Measurements from ENCODE around the gene ASCC3. TPM values are rescaled to one million over a fixed set of nuclear protein-coding genes. Genes with fewer than 3 reads are reported as not detected.

Gene ASCC3
- polyA plus RNA-seq, 1 donor: 13.6 TPM

DNA sequence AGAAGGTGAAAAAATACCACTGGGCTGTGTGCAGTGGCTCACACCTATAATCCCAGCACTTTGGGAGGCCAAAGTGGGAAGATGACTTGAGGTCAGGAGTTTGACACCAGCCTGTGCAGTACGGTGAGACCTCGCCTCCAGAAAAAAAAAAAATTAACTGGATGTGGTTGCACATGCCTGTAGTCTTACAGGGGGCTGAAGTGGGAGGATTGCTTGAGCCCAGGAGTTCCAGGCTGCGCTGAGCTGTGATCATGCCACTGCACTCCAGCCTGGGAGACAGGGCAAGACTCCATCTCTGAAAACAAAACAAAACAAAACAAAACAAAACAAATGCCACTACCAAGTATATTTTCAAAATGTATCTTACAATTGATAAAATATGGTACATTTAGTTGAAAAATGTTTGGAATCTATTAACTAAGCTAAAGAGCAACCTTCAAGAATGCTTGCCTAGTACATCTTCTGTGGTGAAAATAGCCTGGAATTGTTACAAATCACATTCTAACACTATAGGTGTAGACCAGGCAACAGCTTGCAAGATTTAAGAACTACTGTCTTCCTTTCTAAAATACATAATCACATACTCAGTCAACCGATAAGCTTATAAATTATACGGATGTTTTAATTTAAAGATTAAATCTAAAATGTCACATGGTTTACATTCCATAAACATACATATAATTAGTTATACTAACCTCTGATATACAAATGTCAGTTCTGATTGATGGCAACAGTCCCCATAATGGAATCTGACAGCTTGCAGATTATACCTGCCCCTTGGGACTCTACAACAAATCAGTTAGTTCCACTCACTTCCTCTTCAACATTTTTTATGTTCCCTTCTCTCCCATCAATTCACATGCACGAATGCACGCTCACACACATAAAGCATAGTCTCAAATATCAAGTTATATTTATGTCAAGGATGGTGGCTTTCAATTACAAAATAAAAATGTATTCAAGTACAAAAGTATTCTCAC is 150.8 kb downstream of the ASCC3 start:
- no peak for DNase-seq (ENCODE audit: low read depth)

DNA sequence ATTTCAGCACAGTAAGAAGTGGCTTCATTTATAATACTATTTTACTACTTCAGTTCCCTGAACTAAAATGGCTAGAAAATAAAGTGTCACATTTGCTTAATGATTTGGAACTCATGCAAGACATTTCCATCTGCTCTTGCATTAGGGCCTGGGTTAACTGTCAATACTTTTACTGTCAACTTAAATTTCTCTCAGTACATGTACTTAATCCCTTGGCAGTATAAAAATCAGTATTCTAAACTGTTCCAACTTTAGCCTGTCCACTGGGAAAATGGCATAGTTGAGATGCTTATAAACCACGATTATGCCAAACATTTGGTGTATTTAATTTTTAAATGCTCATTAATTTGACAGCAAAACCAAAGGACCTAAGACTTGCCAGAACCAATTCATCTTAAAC is 154.5 kb downstream of the ASCC3 start:
- DNase-seq (ENCODE audit: low read depth): no peak

DNA sequence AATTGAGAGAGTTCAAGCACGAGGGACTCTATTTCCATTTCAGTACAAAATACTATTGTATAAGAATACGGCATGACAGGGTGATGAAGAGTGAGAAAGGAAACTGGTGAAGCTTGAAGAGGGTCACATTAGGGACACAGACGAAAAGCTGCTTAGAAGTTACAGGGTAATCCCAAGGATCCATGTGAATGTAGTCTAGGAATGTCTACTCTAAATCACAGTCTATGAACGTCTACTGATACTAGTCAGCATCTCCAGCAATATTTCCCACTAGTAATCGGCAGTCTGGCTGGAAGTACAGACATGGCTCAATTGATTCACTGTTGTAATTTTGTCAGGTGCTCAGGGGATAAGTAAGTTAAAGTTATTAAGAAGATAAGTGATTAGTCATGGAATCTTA is 156.4 kb downstream of the ASCC3 start:
- DNase-seq (ENCODE audit: low read depth): no peak

DNA sequence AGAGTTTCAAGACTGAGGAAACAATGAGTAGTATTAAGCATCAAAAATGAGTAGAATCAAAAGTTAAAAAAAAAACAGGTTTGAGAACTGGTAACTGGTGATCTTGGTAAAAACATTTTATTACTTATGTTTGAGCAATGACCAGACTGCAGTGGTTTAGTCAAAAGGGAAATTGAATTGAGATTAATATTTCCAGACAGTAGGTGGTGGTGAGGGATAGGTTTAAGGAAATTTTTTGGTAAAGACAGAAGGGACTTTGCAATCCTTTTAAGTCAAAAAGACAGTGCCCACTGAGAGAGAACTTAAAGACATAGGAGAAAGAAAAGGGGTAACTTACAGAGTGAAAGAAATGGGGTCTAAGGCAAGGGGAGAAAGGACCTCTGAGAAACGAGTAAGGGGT is 156.9 kb downstream of the ASCC3 start:
- DNase-seq (ENCODE audit: low read depth): no peak

DNA sequence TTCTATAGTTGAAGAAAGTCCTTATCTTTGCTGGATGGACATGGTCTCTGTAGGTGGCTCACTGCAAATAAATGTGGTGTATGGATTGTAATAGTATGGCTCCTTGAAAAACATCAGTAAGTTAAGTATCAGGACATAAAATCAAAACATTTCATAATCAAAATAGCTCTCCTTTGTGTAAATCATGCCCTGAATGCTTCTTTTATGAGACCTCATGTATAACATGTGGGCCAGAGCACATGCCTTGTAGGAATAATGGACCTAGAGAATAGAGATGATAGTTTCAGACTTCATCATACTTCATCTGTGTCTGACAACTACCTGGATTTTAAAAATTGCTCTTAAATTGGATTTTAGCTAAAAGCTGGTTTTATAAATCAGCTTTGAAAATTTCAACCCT is 159.9 kb downstream of the ASCC3 start:
- no peak for DNase-seq (ENCODE audit: low read depth)

DNA sequence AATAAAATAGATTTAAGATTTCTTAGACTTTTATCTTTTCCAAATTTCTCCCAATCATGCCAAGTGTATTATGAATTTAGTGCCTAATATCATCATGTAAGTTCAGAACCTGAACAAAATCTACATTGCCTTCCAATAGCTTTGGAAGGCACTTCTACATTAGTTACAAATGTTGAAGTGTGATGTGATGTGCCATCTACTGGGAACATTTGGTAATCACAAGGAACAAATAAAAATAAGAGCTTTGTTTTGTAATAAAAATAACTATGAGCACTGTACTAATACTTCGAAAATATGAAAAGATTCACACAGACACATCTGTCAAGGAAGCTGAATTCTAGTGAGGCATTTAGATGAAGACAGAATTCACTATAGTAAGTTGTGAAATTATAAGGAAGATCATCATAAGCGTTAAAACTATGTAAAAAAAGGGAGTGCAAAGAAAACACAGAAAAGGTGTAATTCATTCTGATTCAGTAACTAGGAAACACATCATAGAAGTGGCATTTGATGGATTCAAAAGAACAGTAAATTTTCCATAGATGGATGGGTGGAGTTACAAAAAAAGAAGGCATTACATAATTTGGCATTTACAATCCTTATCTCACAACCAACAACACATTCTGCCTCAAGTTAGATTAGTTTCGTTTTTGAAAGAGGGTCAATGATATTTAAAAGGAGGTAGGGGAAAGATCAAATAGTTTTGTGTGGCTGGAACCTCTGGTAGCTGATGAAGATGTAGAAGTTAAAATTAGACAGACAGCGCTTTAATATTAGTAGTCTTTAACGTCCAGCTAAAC is 161.0 kb downstream of the ASCC3 start:
- DNase-seq (ENCODE audit: low read depth): no peak

DNA sequence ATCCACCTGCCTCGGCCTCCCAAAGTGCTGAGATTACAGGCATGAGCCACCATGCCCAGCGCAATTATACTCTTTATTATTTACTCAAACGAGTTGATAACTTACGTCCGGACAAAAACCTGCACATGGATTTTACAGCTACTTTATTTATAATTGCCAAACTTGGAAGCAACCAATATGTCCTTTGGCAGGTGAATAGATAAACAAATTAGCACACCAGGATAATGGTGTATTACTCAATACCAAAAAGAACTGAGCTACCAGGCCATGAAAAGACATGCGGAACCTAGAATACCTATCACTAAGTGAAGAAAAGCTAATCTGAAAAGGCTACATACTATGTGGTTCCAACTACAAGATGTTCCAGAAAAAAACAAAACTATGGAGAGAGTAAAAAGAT is 168.1 kb downstream of the ASCC3 start:
- no peak for DNase-seq (ENCODE audit: low read depth)

DNA sequence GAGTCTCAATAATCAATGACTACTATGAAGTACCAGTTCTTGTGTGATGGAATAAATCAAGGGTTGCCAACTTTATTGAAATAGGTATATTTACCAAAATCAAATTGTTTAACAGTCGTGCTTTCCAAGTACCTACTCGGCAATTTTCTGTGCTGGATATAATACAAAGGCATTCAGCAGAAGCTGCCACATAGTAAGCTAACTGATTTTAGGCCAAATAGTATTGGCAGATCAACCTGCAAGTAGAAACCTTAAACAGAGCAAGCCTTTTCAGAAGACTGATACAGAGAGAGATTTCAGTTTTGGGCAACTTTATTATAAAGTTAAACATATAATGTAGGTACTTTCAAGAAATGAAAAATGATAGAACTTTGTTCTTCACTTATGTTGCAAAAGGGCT is 174.6 kb downstream of the ASCC3 start:
- DNase-seq (ENCODE audit: low read depth): no peak

DNA sequence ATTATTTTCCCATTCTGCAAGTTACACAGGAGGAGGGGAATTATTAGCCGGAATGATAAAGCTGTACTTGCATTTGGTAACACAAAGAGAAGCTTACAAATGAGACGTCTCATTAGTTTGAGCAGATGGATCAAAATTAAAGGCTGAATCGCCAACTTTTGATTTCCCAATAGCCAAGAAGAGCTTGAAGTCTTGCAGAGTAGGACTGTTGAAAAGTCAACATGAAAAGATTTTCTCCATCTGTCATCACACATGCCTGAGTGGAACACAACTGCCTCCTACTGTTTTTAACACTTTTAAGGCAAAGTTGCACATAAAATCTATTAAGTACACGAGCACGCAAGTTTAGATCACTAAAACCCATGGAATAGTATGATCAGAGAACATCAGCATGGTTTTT is 176.2 kb downstream of the ASCC3 start:
- DNase-seq (ENCODE audit: low read depth): no peak

DNA sequence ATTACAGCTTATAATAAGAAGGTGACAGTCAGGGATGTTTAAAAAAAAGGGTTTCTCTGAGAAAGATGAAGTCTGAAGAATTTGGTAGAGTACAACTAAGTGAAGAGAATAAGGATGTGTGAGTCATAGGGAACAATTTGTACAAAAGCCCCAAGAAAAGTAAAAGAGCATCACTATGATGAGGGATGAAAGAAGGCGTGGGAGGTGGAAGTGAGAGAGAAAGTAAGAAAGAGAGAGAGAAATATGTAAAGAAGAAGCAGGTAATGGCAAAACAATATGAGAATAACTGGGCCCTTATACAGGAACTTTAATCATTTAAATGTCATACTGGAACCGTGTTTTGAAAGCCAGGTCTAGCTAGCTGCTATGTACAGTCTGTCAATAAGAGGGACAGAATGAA is 179.4 kb downstream of the ASCC3 start:
- no peak for DNase-seq (ENCODE audit: low read depth)

DNA sequence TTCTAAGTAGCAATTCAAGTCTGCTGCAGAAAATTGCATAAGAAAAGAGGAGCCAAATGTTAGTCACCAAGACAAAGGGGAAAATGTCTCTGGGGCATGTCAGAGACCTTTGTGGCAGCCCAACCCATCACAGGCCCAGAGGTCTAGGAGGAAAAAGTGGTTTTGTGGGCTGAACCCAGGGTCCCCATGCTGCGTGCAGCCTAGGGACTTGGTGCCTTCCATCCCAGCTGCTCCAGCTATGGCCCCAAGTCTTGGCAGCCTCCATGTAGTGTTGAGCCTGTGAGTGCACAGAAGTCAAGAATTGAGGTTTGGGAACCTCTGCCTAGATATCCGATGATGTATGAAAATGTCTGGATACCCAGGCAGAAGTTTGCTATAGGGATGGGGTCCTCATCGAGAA is 181.1 kb downstream of the ASCC3 start:
- DNase-seq (ENCODE audit: low read depth): no peak

DNA sequence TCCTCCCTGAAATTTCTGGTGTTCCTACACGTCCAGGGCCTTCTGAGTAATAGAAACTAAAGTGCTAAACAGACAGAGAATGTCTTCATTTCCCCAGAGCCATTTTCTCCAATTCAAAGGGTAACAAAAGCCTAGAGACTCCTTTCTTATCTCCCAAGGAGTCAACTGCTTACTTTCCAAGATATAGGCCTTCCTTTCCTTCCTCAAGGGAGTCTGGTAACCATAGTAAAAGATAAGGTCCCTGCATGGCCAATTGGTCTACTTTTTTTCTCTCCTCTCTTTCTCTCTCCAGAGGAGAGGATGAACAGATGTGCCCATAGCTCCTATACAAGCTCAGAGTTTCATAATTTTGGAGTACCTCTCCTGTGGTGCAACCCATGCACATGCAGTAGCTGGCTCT is 185.7 kb downstream of the ASCC3 start:
- no peak for DNase-seq (ENCODE audit: low read depth)

DNA sequence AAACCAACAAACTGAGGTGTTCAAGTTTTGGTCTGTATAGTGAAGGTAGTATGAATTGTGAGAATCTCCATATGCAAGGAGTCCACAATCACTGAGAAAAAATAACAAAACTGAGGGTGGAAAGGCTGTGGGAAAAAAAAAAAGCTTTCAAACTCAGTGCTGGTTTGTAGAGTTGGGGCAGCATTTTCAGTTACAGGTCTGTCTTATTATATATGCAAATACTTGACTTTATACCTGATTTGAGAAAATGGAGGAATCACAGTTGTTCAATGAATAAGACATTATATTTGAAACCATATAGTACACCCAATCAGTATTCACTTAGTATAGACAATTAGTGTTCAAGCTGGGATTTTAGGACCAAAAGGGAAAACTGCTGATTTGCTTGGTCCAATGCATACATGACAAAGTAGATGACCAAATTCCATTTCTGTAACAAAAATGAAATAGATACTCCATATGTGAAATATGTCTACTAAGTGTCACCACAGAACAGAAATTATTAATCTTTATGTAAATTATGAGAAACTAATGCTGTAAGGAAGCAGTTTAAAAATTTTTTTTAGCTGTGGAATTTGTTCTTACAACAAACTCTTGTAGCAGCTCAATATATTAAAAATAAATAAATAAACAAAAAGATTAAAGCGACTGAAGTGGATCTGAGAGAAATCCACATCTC is 187.7 kb downstream of the ASCC3 start:
- DNase-seq (ENCODE audit: low read depth): no peak

DNA sequence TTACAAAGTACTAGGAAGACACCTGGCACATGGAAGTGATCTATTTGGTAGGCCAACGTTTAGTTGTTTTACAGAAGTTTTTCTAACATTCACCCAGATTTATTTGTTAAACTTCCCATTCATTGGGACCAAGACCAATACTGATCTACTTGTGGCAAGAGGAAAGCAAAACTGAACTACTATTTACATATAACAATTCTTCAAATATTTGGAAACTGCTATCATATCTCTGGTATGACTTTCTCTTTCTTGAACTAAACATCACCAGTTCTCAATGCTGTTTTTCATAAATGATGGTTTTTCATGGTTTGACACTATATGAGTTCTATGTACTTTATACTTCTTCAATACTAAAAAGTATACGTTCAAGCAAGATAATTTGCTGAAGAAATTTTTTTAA is 189.2 kb downstream of the ASCC3 start:
- no peak for DNase-seq (ENCODE audit: low read depth)

DNA sequence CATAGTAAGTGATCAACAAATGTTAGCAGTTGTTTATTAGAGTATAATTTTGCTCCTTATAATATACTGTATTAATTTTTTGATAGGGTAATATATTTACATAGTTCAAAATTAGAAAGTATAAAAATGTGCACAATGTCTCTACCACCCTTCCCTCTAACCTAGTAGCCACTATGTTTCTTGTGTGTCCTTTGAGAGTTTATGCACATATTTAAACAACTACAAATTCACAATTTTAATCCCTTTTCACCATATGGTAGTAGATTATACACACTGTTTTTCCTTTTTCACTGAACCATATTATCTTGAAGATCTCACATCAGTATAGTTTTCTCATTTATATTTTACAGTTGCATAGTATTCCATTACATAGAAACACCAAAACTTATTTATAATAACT is 194.9 kb downstream of the ASCC3 start:
- no peak for DNase-seq (ENCODE audit: low read depth)

DNA sequence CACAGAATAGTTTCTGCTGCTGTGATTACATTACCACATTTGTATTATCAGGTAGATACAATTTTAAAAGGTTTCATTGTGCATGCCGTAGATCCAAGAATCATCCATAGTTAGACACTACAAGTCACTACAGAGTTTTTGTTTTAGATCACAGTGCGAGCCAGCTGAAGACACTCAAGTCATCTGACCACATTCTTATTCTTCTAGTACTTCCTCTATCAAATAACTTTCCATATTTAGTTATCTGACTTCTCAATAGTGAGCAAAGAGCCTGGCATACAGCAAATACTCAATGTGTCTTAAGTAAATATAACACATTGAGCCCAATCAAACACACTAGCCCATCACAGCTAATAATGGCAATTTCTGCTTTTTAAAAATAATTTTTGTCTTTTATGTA is 195.4 kb downstream of the ASCC3 start:
- no peak for DNase-seq (ENCODE audit: low read depth)

DNA sequence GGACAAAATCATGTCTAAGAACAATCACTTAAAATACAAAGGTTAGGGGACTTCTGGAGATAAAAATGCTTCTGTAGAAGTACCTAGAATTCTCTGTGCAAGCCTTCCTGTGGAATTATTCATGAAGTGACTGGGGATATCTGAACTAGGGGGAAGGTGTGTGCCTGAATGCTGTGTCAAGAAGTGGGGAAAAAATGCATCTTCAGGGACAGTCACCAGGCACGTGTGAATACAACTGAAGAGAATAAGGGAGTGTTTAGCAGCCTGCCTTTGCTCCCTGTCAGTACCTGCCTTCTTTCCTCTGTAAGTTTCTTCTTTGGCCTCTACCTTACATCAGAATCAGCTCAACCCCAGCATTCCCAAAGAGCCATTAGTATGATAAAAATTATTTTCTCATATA is 201.0 kb downstream of the ASCC3 start:
- no peak for DNase-seq (ENCODE audit: low read depth)

DNA sequence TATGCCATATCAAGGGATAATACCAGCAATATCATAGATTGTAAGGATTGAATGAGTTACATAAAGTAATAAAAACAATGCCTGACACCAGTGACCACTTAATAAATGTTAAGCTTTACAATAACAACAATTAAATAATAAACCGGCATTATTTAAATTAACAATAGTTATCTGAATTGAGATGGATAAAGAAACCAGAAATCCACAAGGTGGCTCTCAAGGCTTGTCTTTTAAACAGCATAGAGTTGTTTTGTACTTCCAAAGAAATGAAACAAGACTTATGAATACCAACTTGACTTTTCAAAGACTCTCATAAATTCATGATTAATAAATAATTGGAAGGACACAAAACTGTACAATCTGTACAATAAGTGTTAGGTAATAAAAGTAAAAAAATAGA is 203.1 kb downstream of the ASCC3 start:
- DNase-seq (ENCODE audit: low read depth): no peak

DNA sequence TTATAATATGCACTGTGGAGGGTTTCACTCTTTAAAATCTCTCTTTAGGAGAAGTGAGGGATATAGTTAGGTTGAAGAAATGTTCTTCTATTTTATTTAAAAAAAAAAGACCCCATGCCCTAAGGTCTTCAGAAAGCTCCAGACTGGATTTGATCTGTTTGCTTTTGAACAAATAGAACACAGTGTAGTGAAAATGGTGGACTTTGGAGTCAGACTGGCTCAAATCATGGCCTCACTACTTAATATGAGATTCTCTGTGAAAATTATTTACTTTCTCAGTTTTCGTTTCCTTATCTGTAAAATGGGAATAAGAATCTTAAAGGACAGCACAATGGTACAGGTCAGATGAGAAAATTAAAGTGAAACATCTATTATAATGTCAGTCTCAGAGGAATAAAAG is 203.9 kb downstream of the ASCC3 start:
- no peak for DNase-seq (ENCODE audit: low read depth)

DNA sequence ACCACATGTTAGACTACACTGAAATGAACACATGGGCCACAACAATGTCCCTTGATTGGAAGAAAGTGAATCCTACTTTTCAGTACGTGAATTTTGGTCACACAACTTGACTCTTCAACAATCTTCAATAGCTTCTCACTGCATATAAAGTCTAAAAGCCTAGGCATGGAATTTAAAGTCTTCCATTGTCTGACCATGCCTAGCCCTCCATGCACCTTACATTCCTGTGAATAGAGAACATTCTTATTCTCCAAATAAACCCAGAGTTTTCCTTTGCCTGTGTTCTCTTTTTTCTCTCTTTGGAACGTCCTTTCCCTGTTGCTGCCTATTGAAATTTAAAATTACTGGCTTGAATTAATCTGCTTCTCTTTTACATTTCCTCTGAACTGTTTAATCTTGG is 207.5 kb downstream of the ASCC3 start:
- no peak for DNase-seq (ENCODE audit: low read depth)

DNA sequence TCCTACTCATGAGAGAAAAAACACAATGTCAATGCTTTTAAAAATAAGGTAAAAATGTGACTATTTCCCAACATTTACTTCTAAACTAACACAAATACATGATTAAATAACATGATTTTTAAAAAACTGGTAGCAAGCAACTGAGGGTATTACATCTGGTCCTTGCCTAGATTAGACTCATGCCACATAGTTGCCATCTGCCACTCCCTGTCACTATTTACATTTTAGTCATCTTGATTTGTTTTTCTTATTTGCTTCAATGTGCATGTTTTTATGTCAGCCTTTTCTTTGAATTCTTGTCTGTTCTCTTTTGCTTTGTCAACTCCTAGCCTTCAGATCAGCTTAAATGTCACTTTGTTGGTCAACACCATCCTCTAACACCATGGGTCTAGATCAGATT is 209.4 kb downstream of the ASCC3 start:
- DNase-seq (ENCODE audit: low read depth): no peak

DNA sequence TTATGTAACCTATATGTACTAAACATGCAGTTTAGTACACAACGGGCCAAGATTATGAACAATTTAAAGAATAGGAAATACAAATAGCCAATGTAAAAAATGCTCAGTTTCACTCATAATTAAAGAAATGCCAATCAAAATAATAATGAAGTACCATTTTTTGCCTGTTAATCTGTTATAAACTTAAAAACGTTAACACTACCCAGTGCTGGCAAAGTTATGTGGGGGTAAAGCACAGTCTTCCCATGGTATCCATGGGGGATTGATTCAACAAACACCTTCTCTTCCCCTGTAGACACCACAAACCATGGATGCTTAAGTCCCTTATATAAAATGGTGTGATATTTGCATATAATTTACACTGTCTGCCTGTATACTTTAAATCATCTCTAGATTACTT is 211.1 kb downstream of the ASCC3 start:
- DNase-seq (ENCODE audit: low read depth): no peak

DNA sequence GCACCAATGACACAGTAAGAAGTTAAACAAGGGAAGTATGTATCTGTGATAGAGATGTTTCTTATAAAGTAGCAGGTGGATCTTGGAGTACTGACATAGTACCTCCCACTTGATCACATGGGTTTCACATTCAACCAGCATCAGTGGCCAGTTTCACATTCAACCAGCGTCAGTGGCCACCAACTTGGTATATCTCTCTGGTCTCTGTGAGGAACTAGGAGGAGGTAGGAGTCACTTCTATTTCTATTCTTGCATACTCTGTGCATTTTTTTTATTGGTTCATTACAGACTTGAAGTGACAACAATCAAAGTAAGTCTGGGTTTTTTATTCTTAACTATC is 216.1 kb downstream of the ASCC3 start:
- DNase-seq (ENCODE audit: low read depth): no peak
